ENCODE measurements around the gene CTDSP1.

The CTDSP1 gene

DNA sequence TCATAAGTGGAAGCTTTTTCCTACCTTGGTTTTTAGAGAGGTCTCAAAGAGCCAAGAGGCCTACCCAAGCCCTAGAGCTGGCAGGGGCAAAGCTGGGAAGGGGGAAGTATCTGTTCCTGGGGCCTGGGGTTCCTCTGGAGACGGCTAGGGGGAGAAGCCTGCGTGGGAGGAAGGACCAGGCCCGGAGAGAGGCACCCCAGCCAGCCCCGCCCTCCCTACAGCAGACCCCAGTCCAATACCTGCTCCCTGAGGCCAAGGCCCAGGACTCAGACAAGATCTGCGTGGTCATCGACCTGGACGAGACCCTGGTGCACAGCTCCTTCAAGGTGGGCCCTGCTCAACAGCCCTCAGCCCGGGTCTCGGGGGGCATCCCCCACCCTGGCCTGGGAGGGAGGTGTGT lies 2.2 kb downstream of the CTDSP1 start:
- peaks cover 27% of the 10 kb centered on the region for H3K4me1 ChIP-seq (ENCODE audit: low read length)
- no peak overlapping the region for H3K27ac ChIP-seq (ENCODE audit: low read length)
- peaks cover 28% of the 10 kb centered on the region for H3K79me2 ChIP-seq (ENCODE audit: low read length)

DNA sequence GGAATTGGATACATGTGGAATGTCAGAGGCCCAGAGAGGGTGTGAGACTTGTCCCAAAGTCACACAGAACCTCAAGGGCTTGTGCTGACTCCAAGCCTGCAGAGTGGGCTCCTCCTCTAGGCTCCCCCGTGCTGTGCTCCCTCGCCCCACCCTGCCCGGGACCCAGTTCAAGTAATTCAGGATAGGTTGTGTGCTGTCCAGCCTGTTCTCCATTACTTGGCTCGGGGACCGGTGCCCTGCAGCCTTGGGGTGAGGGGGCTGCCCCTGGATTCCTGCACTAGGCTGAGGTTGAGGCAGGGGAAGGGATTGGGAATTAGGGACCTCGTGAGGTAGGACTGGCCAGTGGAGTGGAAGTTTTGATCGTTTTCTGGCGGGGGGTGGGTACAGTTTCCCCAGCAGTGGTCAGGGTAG lies 2.8 kb downstream of the CTDSP1 start:
- no peaks in the 10 kb centered on the region for H3K9me2 ChIP-seq (replicated peaks; ENCODE audit: insufficient read depth, low read length)
- no peak overlapping the region for H2AFZ ChIP-seq (ENCODE audit: low read length)
- H3K36me3 ChIP-seq (replicated peaks; ENCODE audit: insufficient read depth, low read length), result no peaks in the 10 kb centered on the region
- H3F3A ChIP-seq (ENCODE audit: insufficient read depth, low read length), result peaks cover 9% of the 10 kb centered on the region; the same call in 1 of the 2 replicates
- no peak for TF ChIP-seq EZH2 (optimal IDR thresholded peaks at IDR 0.05; ENCODE audit: low read depth, low read length)
- no peak for TF ChIP-seq EZH2phosphoT487 (IDR thresholded peaks at IDR 0.05; ENCODE audit: low read length)
- TF ChIP-seq, protein P1, sequence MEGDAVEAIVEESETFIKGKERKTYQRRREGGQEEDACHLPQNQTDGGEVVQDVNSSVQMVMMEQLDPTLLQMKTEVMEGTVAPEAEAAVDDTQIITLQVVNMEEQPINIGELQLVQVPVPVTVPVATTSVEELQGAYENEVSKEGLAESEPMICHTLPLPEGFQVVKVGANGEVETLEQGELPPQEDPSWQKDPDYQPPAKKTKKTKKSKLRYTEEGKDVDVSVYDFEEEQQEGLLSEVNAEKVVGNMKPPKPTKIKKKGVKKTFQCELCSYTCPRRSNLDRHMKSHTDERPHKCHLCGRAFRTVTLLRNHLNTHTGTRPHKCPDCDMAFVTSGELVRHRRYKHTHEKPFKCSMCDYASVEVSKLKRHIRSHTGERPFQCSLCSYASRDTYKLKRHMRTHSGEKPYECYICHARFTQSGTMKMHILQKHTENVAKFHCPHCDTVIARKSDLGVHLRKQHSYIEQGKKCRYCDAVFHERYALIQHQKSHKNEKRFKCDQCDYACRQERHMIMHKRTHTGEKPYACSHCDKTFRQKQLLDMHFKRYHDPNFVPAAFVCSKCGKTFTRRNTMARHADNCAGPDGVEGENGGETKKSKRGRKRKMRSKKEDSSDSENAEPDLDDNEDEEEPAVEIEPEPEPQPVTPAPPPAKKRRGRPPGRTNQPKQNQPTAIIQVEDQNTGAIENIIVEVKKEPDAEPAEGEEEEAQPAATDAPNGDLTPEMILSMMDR (IDR thresholded peaks at IDR 0.05; ENCODE audit: low read length), result no peak
- H3K4me1 ChIP-seq (ENCODE audit: low read length), result peaks cover 31% of the 10 kb centered on the region
- no peak overlapping the region for H3K4me2 ChIP-seq (ENCODE audit: low read depth, low read length)
- no peak for DNase-seq
- peaks cover 15% of the 10 kb centered on the region for H3K27me3 ChIP-seq (replicated peaks; ENCODE audit: insufficient read depth, low read length)
- H3K27ac ChIP-seq (ENCODE audit: low read length), result no peak overlapping the region
- peaks cover 28% of the 10 kb centered on the region for H3K79me2 ChIP-seq (ENCODE audit: low read length)
- no peak overlapping the region for H3K9ac ChIP-seq (ENCODE audit: low read length)
- H3K4me3 ChIP-seq (ENCODE audit: low read length), result no peak overlapping the region
- H4K20me1 ChIP-seq (ENCODE audit: insufficient read depth, low read length), result no peaks in the 10 kb centered on the region
- no peaks in the 10 kb centered on the region for H3K9me3 ChIP-seq (replicated peaks; ENCODE audit: insufficient read depth, low read length)

More for the DNA sequence above, 2.2 kb downstream of the CTDSP1 start:
- Histone ChIP-seq H3K9me2 (replicated peaks; ENCODE audit: insufficient read depth, low read length) (no peaks in the 10 kb centered on the region), H3K4me2 (ENCODE audit: low read depth, low read length) (no peak overlapping the region), H2AFZ (ENCODE audit: low read length) (no peak overlapping the region), H3K9me3 (replicated peaks; ENCODE audit: insufficient read depth, low read length) (no peaks in the 10 kb centered on the region), H4K20me1 (ENCODE audit: insufficient read depth, low read length) (no peaks in the 10 kb centered on the region), H3K36me3 (replicated peaks; ENCODE audit: insufficient read depth, low read length) (no peaks in the 10 kb centered on the region), H3K9ac (ENCODE audit: low read length) (no peak overlapping the region), H3K27me3 (replicated peaks; ENCODE audit: insufficient read depth, low read length) (peaks cover 22% of the 10 kb centered on the region), H3K4me3 (ENCODE audit: low read length) (no peak overlapping the region), H3F3A (ENCODE audit: insufficient read depth, low read length) (peaks cover 9% of the 10 kb centered on the region; the same call in 1 of the 2 replicates)
- no peak for DNase-seq
- TF ChIP-seq, protein P1 (IDR thresholded peaks at IDR 0.05; ENCODE audit: low read length), result no peak
- TF ChIP-seq EZH2phosphoT487 (IDR thresholded peaks at IDR 0.05; ENCODE audit: low read length), result no peak
- no peak for TF ChIP-seq EZH2 (optimal IDR thresholded peaks at IDR 0.05; ENCODE audit: low read depth, low read length)

- H3K4me2 ChIP-seq (ENCODE audit: low read depth, low read length), result no peak overlapping the region
- H3K27ac ChIP-seq (ENCODE audit: low read length), result no peak overlapping the region
- no peak for DNase-seq
- H3K27me3 ChIP-seq (replicated peaks; ENCODE audit: insufficient read depth, low read length), result peaks cover 11% of the 10 kb centered on the region
- no peak for TF ChIP-seq EZH2phosphoT487 (IDR thresholded peaks at IDR 0.05; ENCODE audit: low read length)
- no peak for TF ChIP-seq EZH2 (optimal IDR thresholded peaks at IDR 0.05; ENCODE audit: low read depth, low read length)
- peaks cover 31% of the 10 kb centered on the region for H3K4me1 ChIP-seq (ENCODE audit: low read length)
- no peaks in the 10 kb centered on the region for H3K36me3 ChIP-seq (replicated peaks; ENCODE audit: insufficient read depth, low read length)
- H3K9ac ChIP-seq (ENCODE audit: low read length), result no peak overlapping the region
- peaks cover 9% of the 10 kb centered on the region; the same call in 1 of the 2 replicates for H3F3A ChIP-seq (ENCODE audit: insufficient read depth, low read length)
- no peak overlapping the region for H2AFZ ChIP-seq (ENCODE audit: low read length)
- no peak overlapping the region for H3K4me3 ChIP-seq (ENCODE audit: low read length)
- H3K9me2 ChIP-seq (replicated peaks; ENCODE audit: insufficient read depth, low read length), result no peaks in the 10 kb centered on the region
- no peaks in the 10 kb centered on the region for H3K9me3 ChIP-seq (replicated peaks; ENCODE audit: insufficient read depth, low read length)
- H4K20me1 ChIP-seq (ENCODE audit: insufficient read depth, low read length), result no peaks in the 10 kb centered on the region
- H3K79me2 ChIP-seq (ENCODE audit: low read length), result peaks cover 28% of the 10 kb centered on the region
Observed at GRCh38 chr2:218402911-218403411, 3.3 kb downstream of the CTDSP1 start.

GRCh38 chr2:218403810-218404209 lies 4.1 kb downstream of the CTDSP1 start:
- Histone ChIP-seq H3K9me3 (replicated peaks; ENCODE audit: insufficient read depth, low read length) (no peaks in the 10 kb centered on the region), H3K4me1 (ENCODE audit: low read length) (peaks cover 31% of the 10 kb centered on the region), H3K9ac (ENCODE audit: low read length) (no peak overlapping the region), H3K27me3 (replicated peaks; ENCODE audit: insufficient read depth, low read length) (peaks cover 5% of the 10 kb centered on the region), H3K36me3 (replicated peaks; ENCODE audit: insufficient read depth, low read length) (no peaks in the 10 kb centered on the region), H3F3A (ENCODE audit: insufficient read depth, low read length) (peaks cover 9% of the 10 kb centered on the region; the same call in 1 of the 2 replicates), H3K9me2 (replicated peaks; ENCODE audit: insufficient read depth, low read length) (no peaks in the 10 kb centered on the region), H2AFZ (ENCODE audit: low read length) (no peak overlapping the region), H3K4me3 (ENCODE audit: low read length) (no peak overlapping the region), H4K20me1 (ENCODE audit: insufficient read depth, low read length) (no peaks in the 10 kb centered on the region), H3K27ac (ENCODE audit: low read length) (no peak overlapping the region), H3K4me2 (ENCODE audit: low read depth, low read length) (no peak overlapping the region), H3K79me2 (ENCODE audit: low read length) (peaks cover 28% of the 10 kb centered on the region)
- no peak for DNase-seq
- TF ChIP-seq EZH2 (optimal IDR thresholded peaks at IDR 0.05; ENCODE audit: low read depth, low read length) (no peak), EZH2phosphoT487 (IDR thresholded peaks at IDR 0.05; ENCODE audit: low read length) (no peak)
- TF ChIP-seq, protein P1 (IDR thresholded peaks at IDR 0.05; ENCODE audit: low read length), result no peak
